Renal cortical epithelial cell (primary cell): ENCODE data around the gene ACTRT2. TPM values are rescaled to one million over a fixed set of nuclear protein-coding genes. Genes with fewer than 3 reads are reported as not detected.

ENCODE experiments used
- DNase-seq: peaks from one replicate; pipeline ENCODE4 v3.0.0-alpha.2; 2011; ENCODE audit warnings: low read depth
- total RNA-seq: library from RNA; depleted of rRNA; stranded (reverse); fragments of >200 nt; gene quantifications from 2 replicates; pipeline ENCODE4 v1.2.3, GENCODE V29; 2014

ACTRT2 gene
- total RNA-seq, 1 donor from 2014 or later, result not detected

GRCh38 chr1:3002349-3003038, 18.8 kb upstream of the ACTRT2 start:
- no peak for DNase-seq

- DNase-seq, result no peak
These were observed 18.0 kb upstream of the ACTRT2 start for GRCh38 chr1:3003039-3003940.

DNA sequence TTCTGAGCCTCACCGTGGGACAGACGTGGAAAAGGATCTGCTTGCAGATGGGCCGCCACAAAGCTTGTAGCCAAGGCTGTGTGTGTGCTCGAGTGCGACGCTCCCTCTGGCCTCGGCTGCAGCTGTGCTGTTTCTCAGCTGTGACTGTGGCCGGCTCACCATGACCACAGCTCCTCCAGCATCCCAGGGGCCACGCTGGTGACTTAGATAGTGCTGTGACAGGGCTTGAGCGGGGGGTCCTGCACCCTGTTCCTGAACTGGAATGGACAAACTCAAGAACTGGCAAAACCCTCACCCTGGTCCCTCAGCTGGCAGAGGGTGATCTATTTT, 17.4 kb upstream of the ACTRT2 start:
- DNase-seq, result no peak

DNA sequence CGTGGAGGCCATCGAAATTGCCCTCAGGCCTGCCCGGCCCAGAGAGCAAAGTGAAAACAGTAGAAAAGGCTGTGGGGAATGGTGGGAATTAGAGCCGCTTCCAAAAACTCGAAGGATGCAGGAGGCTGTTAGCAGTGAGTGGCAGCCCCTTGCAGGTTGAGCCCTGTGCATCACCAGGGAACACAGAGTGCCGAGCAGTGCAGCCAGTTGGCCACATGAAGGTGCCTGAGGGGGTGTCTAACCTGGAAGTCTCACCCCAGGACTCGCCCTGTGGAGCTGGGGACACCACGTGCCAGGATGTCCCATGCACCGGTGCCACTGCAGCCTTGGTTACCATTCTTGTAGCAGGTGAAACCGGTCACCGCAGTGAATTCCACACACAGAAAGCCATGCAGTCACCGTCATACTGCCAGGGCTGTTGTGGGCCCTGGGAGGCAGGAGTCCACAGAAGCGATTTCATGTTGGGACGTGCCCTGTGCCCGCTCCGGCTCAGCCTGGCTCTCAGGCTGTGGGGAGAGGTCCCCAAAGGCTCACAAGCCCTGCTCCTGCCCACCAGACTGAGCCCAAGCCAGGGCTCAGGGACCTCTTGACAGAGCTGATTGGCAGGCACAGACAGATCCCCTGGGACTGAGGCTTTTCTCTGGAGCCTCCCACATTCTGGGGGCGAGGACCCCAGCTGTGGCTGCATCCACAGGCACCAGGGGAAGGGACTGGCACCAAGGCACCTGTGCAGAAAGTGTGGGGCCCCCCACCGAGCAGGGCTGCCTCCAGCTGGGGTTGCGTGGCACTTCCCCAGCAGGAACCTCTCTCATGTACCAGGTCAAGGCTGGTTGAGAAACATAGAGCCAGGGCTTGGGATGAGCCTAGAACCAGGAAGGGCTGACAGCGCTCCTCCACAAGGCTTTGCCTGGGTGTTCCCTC, 16.7 kb upstream of the ACTRT2 start:
- no peak for DNase-seq

GRCh38 chr1:3005771-3006170, 15.5 kb upstream of the ACTRT2 start:
- DNase-seq, result no peak

- DNase-seq, result no peak
These were observed 13.7 kb upstream of the ACTRT2 start for GRCh38 chr1:3007298-3008147.

DNA sequence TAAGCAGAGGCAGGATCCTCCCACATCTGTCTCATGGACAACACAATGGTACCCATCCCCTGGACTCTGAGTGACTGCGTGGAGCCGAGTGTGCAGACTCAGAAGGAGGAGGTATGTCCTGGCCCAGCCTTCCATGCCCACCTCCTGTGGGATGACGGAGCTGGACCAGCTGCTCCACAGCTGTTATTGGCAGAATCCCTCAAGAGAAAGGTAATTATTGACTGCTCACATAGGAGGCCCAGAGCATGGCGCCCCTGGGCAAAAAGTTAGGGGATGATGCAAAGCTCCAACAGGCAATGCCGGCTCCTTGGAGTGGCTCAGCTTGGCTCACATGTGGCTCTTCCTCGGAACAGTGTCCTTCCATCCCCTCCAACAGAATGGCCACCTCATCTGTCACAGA, 12.2 kb upstream of the ACTRT2 start:
- no peak for DNase-seq

- DNase-seq, result no peak
These were observed 11.7 kb upstream of the ACTRT2 start for GRCh38 chr1:3009556-3009955.

DNA sequence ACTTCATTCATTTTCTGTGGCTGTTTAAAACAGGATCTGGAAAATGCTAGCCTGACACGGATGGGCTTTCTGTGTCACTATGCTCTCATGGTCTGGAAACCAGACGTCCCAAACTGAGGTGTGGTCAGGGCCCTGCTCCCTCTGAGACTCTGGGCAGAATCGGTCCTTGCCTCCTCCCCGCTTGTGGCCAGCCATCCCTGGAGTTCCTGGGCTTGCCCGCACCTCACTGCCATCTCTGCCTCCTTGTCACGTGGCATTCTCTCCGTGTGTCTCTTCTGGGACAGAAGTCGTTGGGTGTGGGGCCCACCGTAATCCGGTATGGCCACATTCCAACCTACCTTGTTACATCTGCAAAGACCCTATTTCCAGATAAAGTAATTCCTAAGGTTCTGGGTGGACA, 10.1 kb upstream of the ACTRT2 start:
- no peak for DNase-seq

GRCh38 chr1:3011631-3012455, 9.4 kb upstream of the ACTRT2 start:
- no peak for DNase-seq

GRCh38 chr1:3012456-3013291, 8.6 kb upstream of the ACTRT2 start:
- no peak for DNase-seq

- DNase-seq, result no peak
These were observed 7.8 kb upstream of the ACTRT2 start for GRCh38 chr1:3013371-3014049.

GRCh38 chr1:3014050-3014440, 7.2 kb upstream of the ACTRT2 start:
- DNase-seq, result no peak

- DNase-seq, result no peak
These were observed 6.6 kb upstream of the ACTRT2 start for GRCh38 chr1:3014443-3015268.

GRCh38 chr1:3015269-3015635, 6.0 kb upstream of the ACTRT2 start:
- no peak for DNase-seq

GRCh38 chr1:3015744-3016143, 5.5 kb upstream of the ACTRT2 start:
- no peak for DNase-seq

- DNase-seq, result no peak
These were observed 4.4 kb upstream of the ACTRT2 start for GRCh38 chr1:3016641-3017439.
